ENCODE results near the gene MYO9A. TPM values are rescaled to one million over a fixed set of nuclear protein-coding genes. Genes with fewer than 3 reads are reported as not detected.

Gene MYO9A
- total RNA-seq, 4 donors from 2014 or later, result 61.2 to 99.9 (median 79.9) TPM

DNA sequence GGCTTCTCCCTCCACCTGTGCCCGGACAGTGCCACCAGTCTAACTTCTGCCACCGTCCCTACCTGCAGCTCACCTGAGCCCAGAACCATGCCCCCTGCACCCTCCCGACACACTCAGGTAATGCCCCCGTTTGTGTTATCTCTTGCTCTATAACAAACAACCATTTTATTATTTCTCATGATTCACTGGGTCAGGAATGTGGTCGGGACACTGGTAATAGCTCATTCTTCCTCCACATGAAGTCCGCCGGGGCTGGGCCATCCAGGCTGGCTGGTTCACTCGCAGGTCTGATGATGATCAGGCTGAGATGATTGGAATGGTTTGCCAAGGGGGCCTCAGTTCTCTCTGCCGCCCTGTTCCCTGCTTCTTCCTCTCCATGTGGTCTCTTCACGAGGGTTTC is 327.9 kb downstream of the MYO9A start:
- H3K27me3 ChIP-seq, result no peaks in the 10 kb centered on the region
- TF ChIP-seq EP300 (IDR thresholded peaks at IDR 0.05) (no peak), POLR2A (IDR thresholded peaks at IDR 0.05) (no peak)
- TF ChIP-seq, protein P1, sequence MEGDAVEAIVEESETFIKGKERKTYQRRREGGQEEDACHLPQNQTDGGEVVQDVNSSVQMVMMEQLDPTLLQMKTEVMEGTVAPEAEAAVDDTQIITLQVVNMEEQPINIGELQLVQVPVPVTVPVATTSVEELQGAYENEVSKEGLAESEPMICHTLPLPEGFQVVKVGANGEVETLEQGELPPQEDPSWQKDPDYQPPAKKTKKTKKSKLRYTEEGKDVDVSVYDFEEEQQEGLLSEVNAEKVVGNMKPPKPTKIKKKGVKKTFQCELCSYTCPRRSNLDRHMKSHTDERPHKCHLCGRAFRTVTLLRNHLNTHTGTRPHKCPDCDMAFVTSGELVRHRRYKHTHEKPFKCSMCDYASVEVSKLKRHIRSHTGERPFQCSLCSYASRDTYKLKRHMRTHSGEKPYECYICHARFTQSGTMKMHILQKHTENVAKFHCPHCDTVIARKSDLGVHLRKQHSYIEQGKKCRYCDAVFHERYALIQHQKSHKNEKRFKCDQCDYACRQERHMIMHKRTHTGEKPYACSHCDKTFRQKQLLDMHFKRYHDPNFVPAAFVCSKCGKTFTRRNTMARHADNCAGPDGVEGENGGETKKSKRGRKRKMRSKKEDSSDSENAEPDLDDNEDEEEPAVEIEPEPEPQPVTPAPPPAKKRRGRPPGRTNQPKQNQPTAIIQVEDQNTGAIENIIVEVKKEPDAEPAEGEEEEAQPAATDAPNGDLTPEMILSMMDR (IDR thresholded peaks at IDR 0.05), result no peak
- H3K27ac ChIP-seq, result no peak overlapping the region
- no peaks in the 10 kb centered on the region for H3K4me1 ChIP-seq
- H3K9me3 ChIP-seq, result no peaks in the 10 kb centered on the region
- DNase-seq (ENCODE audit: low spot score in 2 of 2), result no peak
- H3K4me3 ChIP-seq, result no peak overlapping the region
- WGBS, 2 donors, result 71 to 80% methylated on average over 10 of the region's 10 CpGs
- no peaks in the 10 kb centered on the region for H3K36me3 ChIP-seq

DNA sequence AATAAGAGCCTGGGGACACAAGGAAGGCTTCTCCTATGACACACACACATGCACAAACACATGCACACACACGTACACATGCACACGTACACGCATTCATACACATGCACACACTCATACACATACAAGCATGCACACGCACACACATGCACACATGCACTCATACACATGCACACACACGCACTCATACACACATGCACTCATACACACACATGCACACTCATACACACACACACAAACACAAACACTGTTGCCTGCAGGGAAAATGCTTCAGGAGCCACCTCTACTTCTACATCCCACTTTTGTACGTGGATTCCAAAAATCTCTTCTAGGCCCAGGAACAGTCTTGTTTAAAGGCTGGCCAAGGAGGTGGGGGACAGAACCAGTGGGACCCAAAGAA is 328.3 kb downstream of the MYO9A start:
- Histone ChIP-seq H3K27ac (no peak overlapping the region), H3K4me3 (no peak overlapping the region), H3K27me3 (no peaks in the 10 kb centered on the region), H3K4me1 (no peaks in the 10 kb centered on the region), H3K9me3 (no peaks in the 10 kb centered on the region), H3K36me3 (no peaks in the 10 kb centered on the region)
- no peak for DNase-seq (ENCODE audit: low spot score in 2 of 2)
- WGBS, 2 donors, result 92 to 96% methylated on average over 6 of the region's 6 CpGs
- TF ChIP-seq, protein P1 (IDR thresholded peaks at IDR 0.05), result no peak
- TF ChIP-seq EP300 (IDR thresholded peaks at IDR 0.05), result no peak

DNA sequence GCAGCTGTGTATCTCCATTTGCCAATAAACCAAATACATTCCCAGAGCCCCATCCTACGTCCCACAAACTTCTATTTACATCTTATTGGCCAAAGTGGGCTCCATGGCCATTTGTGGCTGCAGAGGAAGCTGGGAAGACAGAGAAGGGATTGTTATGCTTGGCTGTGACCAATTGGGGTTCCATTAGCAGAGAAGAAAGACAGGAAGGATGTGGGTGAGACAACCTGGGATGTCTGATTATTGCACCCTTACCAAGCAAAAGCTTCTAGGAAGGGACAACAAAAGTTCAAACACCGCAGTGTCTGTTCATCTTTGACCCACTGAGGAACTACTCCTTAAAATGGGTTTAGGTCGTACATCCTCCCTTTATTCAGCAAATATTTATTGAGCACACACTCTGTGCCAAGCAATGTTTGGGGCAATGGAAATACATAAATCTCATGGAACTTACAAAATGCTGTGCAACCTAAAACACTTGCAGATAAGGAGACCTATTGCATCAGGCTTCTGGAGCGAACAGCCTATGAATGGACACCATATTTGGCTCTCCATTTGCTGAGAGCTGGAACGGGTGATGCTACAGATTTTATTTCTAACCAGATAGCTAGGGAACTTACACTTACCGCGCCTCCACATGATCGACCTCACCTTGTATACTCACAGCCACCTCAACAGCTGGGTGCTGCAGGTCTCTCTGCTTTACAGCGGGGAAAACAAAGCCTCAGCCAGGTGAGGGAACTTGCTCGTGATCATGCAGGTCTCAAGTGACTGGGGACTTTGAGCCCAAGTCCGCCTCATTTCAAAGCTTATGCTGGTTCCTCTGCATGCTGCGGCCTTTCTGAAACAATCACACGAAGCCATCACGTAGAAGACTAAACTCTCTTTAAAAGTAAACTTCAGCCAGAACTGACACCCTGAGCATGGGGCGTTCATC is 329.0 kb downstream of the MYO9A start:
- Histone ChIP-seq H3K36me3 (no peaks in the 10 kb centered on the region), H3K27me3 (no peaks in the 10 kb centered on the region), H3K27ac (no peak overlapping the region), H3K4me1 (no peaks in the 10 kb centered on the region), H3K4me3 (no peak overlapping the region), H3K9me3 (no peaks in the 10 kb centered on the region)
- WGBS, 2 donors, result 89 to 94% methylated on average over 15 of the region's 15 CpGs
- TF ChIP-seq EP300 (IDR thresholded peaks at IDR 0.05) (no peak), POLR2A (IDR thresholded peaks at IDR 0.05) (no peak)
- TF ChIP-seq, protein P1 (IDR thresholded peaks at IDR 0.05), result no peak
- DNase-seq (ENCODE audit: low spot score in 2 of 2), result no peak

DNA sequence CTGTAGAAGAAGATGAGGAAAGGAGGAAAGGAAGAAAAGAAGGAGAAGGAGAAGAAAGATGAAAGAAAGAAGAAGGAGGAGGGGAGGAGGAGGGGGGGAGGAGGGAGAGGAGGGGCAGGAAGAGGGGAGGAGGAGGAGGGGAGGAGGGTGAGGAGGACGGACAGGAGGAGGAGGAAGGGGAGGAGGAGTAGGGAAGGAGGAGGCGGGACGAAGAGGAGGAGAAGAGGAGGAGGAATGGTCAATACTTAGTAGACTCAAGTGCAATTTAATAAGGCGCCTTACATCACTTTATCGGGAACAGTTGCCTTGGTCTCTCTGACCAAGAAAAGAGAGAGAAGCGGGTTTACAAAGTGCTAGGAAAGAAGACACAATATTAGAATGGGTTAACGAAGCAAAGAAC is 331.3 kb downstream of the MYO9A start:
- DNase-seq (ENCODE audit: low spot score in 2 of 2), result no peak
- no peaks in the 10 kb centered on the region for H3K36me3 ChIP-seq
- WGBS, 2 donors, result 81 to 82% methylated on average over 7 of the region's 7 CpGs
- H3K27ac ChIP-seq, result no peak overlapping the region
- no peaks in the 10 kb centered on the region for H3K27me3 ChIP-seq
- H3K4me3 ChIP-seq, result no peak overlapping the region
- no peaks in the 10 kb centered on the region for H3K4me1 ChIP-seq
- TF ChIP-seq EP300 (IDR thresholded peaks at IDR 0.05) (no peak), POLR2A (IDR thresholded peaks at IDR 0.05) (no peak)
- TF ChIP-seq, protein P1 (IDR thresholded peaks at IDR 0.05), result no peak
- no peaks in the 10 kb centered on the region for H3K9me3 ChIP-seq

DNA sequence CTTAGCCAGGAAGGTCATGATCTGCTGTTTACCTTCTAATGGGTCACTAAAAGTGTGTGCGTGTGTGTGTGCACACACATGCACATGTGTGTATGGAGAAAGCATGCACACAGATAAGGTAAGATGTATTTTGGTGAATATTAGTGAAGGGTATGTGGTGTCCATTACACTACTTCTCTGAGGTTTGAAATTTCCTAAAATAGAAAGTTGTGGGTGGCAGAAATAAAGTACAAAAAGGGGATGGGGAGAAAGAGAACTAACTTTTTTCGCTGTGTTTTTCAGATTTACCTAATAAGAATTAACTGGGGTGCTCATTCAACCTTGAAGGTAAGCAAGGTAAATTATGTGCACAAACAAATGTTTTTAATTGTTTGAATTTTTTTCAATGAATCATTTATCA is 332.0 kb downstream of the MYO9A start:
- Histone ChIP-seq H3K4me3 (no peak overlapping the region), H3K36me3 (no peaks in the 10 kb centered on the region), H3K27me3 (no peaks in the 10 kb centered on the region), H3K4me1 (no peaks in the 10 kb centered on the region), H3K27ac (no peak overlapping the region), H3K9me3 (no peaks in the 10 kb centered on the region)
- no peak for DNase-seq (ENCODE audit: low spot score in 2 of 2)
- 87 to 90% methylated on average over 2 of the region's 2 CpGs for WGBS, 2 donors
- TF ChIP-seq, protein P1 (IDR thresholded peaks at IDR 0.05), result no peak
- no peak for TF ChIP-seq POLR2A (IDR thresholded peaks at IDR 0.05)
- TF ChIP-seq EP300 (IDR thresholded peaks at IDR 0.05), result no peak
